HepG2 (cell line): ENCODE measurements around the gene TSC22D4. TPM values are rescaled to one million over a fixed set of nuclear protein-coding genes. Genes with fewer than 3 reads are reported as not detected.

ENCODE experiments used
- BATF2 ChIP-seq: sonication (generic); formaldehyde crosslinking; IDR thresholded peaks from 2 replicates; pipeline ENCODE4 v1.8.0; 2022; ENCODE audit warnings: mild to moderate bottlenecking, missing genetic modification reagents, moderate library complexity
- BRD4 ChIP-seq: sonication (generic); formaldehyde crosslinking; IDR thresholded peaks from 2 replicates; pipeline ENCODE4 v1.4.0; 2020; ENCODE audit warnings: missing genetic modification reagents
- EP300 ChIP-seq, 3 experiments: sonication (generic) in 1 of 3; formaldehyde crosslinking in 1 of 3; IDR thresholded peaks; 2 replicates each; pipeline versions ENCODE4 v1.5.1 to v1.6.1; 2011 to 2020; ENCODE audit warnings: low read depth in 2 of 3, low read length in 2 of 3, borderline replicate concordance in 1 of 3, improper control_type of control experiment in 1 of 3, mild to moderate bottlenecking in 1 of 3, missing genetic modification reagents in 1 of 3, moderate library complexity in 1 of 3
- HNF4G ChIP-seq, 2 experiments: sonication (generic) in 1 of 2; formaldehyde crosslinking in 1 of 2; IDR thresholded peaks; 2 replicates each; pipeline versions ENCODE4 v1.4.0 to v1.6.1; 2011 to 2020; ENCODE audit warnings: borderline replicate concordance in 2 of 2, low read depth in 2 of 2, mild to moderate bottlenecking in 2 of 2, low read length in 1 of 2, missing genetic modification reagents in 1 of 2, moderate library complexity in 1 of 2
- KAT2B ChIP-seq: fragments of 150-350 bp; IDR thresholded peaks from 2 replicates; pipeline ENCODE4 v1.6.1; 2014; ENCODE audit warnings: low read depth, low read length, borderline replicate concordance
- KDM1A ChIP-seq: IDR thresholded peaks from 2 replicates; pipeline ENCODE4 v1.6.1; 2016; ENCODE audit warnings: missing compliant biosample characterization
- SNAPC5 ChIP-seq: sonication (generic); formaldehyde crosslinking; IDR thresholded peaks from 2 replicates; pipeline ENCODE4 v1.8.1; 2023; ENCODE audit warnings: mild to moderate bottlenecking, missing genetic modification reagents, borderline replicate concordance
- STAG1 ChIP-seq: sonication (generic); formaldehyde crosslinking; IDR thresholded peaks from 2 replicates; pipeline ENCODE4 v1.4.0; 2020; ENCODE audit warnings: missing genetic modification reagents
- TBX2 ChIP-seq: sonication (generic); formaldehyde crosslinking; IDR thresholded peaks from 2 replicates; pipeline ENCODE4 v1.5.0; 2020; ENCODE audit warnings: missing genetic modification reagents, mild to moderate bottlenecking, borderline replicate concordance
- TBX3 ChIP-seq: fragments of 450-650 bp; IDR thresholded peaks from 2 replicates; pipeline ENCODE4 v1.6.1; 2017; ENCODE audit warnings: antibody characterized with exemption, mild to moderate bottlenecking, inconsistent platforms, borderline replicate concordance
- ZFY ChIP-seq: sonication (generic); formaldehyde crosslinking; IDR thresholded peaks from 2 replicates; pipeline ENCODE4 v1.4.0; 2020; ENCODE audit warnings: missing genetic modification reagents
- ZNF136 ChIP-seq: sonication (generic); formaldehyde crosslinking; IDR thresholded peaks from 2 replicates; pipeline ENCODE4 v1.8.1; 2022; ENCODE audit warnings: low read depth, mild to moderate bottlenecking, moderate library complexity, missing genetic modification reagents
- ZNF280B ChIP-seq: sonication (generic); formaldehyde crosslinking; IDR thresholded peaks from 2 replicates; pipeline ENCODE4 v1.5.0; 2020; ENCODE audit warnings: missing genetic modification reagents, mild to moderate bottlenecking, borderline replicate concordance
- ZNF547 ChIP-seq: sonication (generic); formaldehyde crosslinking; IDR thresholded peaks from 2 replicates; pipeline ENCODE4 v1.5.1; 2020; ENCODE audit warnings: mild to moderate bottlenecking, missing genetic modification reagents
- ZNF747 ChIP-seq: sonication (generic); formaldehyde crosslinking; IDR thresholded peaks from 2 replicates; pipeline ENCODE4 v1.8.1; 2023; ENCODE audit warnings: missing genetic modification reagents, mild to moderate bottlenecking, borderline replicate concordance
- ZNF773 ChIP-seq: sonication (generic); formaldehyde crosslinking; IDR thresholded peaks from 2 replicates; pipeline ENCODE4 v1.4.0; 2020; ENCODE audit warnings: missing genetic modification reagents, borderline replicate concordance
- polyA plus RNA-seq, 8 experiments: library from polyadenylated mRNA; depleted of rRNA in 3 of 8; stranded (reverse) in 7 of 8; unstranded in 1 of 8; fragments of >200 nt; fragmentation: Illumina TruSeq in 4 of 8; extraction: Trizol in 4 of 8; gene quantifications; 2 replicates each; pipeline versions ENCODE4 v1.2.1 to v1.2.3, GENCODE V29; 2011 to 2016; ENCODE audit warnings: low read depth in 4 of 8, missing spikeins in 1 of 8, mixed read lengths in 1 of 8; ENCODE audit not compliant: insufficient read depth in 1 of 8
- total RNA-seq, 5 experiments: library from RNA; depleted of rRNA; stranded (reverse); fragments of >200 nt; fragmentation: Illumina TruSeq; extraction: Trizol; gene quantifications; 2 replicates each; pipeline ENCODE4 v1.2.3, GENCODE V29; 2016; ENCODE audit warnings: low read depth in 1 of 5
- TF ChIP-seq, protein P1 (sequence below): IDR thresholded peaks from 2 replicates; pipeline ENCODE4 v1.6.1; 2018; ENCODE audit warnings: missing genetic modification reagents, mild to moderate bottlenecking, missing compliant biosample characterization
- TF ChIP-seq, protein P2 (sequence below): sonication (generic); formaldehyde crosslinking; IDR thresholded peaks from 2 replicates; pipeline ENCODE4 v1.8.1; 2022; ENCODE audit warnings: low read depth, mild to moderate bottlenecking, missing genetic modification reagents

Gene TSC22D4
- total and polyA plus RNA-seq, 2 of the 13 experiments (the other 11 are each of a cell fraction or from before 2014, with no cell fraction given): 7.7 to 8.7 TPM

- no peak; the same call in 1 of the 2 replicates for TF ChIP-seq ZNF773 (CRISPR knock-in tag)
- TF ChIP-seq BATF2 (CRISPR knock-in tag): no peak
- 0 out of 2 replicates have a peak, but pooled peaks have one; percentile 22 for TF ChIP-seq ZNF547 (CRISPR knock-in tag)
- TF ChIP-seq STAG1: no peak
- no peak for TF ChIP-seq KAT2B
- TF ChIP-seq, protein P1, sequence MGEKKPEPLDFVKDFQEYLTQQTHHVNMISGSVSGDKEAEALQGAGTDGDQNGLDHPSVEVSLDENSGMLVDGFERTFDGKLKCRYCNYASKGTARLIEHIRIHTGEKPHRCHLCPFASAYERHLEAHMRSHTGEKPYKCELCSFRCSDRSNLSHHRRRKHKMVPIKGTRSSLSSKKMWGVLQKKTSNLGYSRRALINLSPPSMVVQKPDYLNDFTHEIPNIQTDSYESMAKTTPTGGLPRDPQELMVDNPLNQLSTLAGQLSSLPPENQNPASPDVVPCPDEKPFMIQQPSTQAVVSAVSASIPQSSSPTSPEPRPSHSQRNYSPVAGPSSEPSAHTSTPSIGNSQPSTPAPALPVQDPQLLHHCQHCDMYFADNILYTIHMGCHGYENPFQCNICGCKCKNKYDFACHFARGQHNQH (CRISPR knock-in tag): peak; percentile 88
- peak in 1 of 2 experiments; percentile 82; a peak in 3 of 4 replicates for TF ChIP-seq EP300 (IDR thresholded peaks at IDR 0.05; ENCODE audit: low read depth in 2 of 2, low read length in 2 of 2)
- TF ChIP-seq EP300 (CRISPR knock-in tag; IDR thresholded peaks at IDR 0.05; ENCODE audit: borderline replicate concordance): peak; percentile 95
- TF ChIP-seq ZNF136 (CRISPR knock-in tag): no peak; the same call in 1 of the 2 replicates
- peak; percentile 71; the same call in 1 of the 2 replicates for TF ChIP-seq SNAPC5
- TF ChIP-seq KDM1A (CRISPR knock-in tag): peak; percentile 78; the same call in 1 of the 2 replicates
- peak; percentile 89 for TF ChIP-seq HNF4G (IDR thresholded peaks at IDR 0.05; ENCODE audit: borderline replicate concordance, low read depth, low read length)
- TF ChIP-seq HNF4G (CRISPR knock-in tag; IDR thresholded peaks at IDR 0.05; ENCODE audit: borderline replicate concordance, low read depth): peak; percentile 83; the same call in 1 of the 2 replicates
- TF ChIP-seq ZNF747 (CRISPR knock-in tag): peak; percentile 61; the same call in 1 of the 2 replicates
- TF ChIP-seq TBX3: peak; percentile 40; the same call in 1 of the 2 replicates
- TF ChIP-seq TBX2 (CRISPR knock-in tag): peak; percentile 91
- TF ChIP-seq ZFY: peak; percentile 67; the same call in 1 of the 2 replicates
- TF ChIP-seq ZNF280B (CRISPR knock-in tag): 0 out of 2 replicates have a peak, but pooled peaks have one; percentile 59
- TF ChIP-seq, protein P2, sequence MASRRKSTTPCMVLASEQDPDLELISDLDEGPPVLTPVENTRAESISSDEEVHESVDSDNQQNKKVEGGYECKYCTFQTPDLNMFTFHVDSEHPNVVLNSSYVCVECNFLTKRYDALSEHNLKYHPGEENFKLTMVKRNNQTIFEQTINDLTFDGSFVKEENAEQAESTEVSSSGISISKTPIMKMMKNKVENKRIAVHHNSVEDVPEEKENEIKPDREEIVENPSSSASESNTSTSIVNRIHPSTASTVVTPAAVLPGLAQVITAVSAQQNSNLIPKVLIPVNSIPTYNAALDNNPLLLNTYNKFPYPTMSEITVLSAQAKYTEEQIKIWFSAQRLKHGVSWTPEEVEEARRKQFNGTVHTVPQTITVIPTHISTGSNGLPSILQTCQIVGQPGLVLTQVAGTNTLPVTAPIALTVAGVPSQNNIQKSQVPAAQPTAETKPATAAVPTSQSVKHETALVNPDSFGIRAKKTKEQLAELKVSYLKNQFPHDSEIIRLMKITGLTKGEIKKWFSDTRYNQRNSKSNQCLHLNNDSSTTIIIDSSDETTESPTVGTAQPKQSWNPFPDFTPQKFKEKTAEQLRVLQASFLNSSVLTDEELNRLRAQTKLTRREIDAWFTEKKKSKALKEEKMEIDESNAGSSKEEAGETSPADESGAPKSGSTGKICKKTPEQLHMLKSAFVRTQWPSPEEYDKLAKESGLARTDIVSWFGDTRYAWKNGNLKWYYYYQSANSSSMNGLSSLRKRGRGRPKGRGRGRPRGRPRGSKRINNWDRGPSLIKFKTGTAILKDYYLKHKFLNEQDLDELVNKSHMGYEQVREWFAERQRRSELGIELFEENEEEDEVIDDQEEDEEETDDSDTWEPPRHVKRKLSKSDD (CRISPR knock-in tag): peak; percentile 35; the same call in 1 of the 2 replicates
- no peak for TF ChIP-seq BRD4
Measured at GRCh38 chr7:100444311-100445278, 34.4 kb downstream of the TSC22D4 start (continued).
